Endothelial cell (in vitro differentiated cells): ENCODE results near the gene SAT1. TPM values are rescaled to one million over a fixed set of nuclear protein-coding genes. Genes with fewer than 3 reads are reported as not detected.
A peak's percentile ranks its signal among the peaks of the same experiment; 100 is the strongest.

Source experiments
- DNase-seq: peaks from one replicate; pipeline ENCODE4 v3.0.0; 2021; ENCODE audit warnings: low spot score
- H3K27ac Mint-ChIP-seq: one replicate; pipeline ENCODE4 v1.8.0; 2021; ENCODE audit warnings: mixed read lengths, inconsistent platforms; ENCODE audit not compliant: unreplicated experiment
- H3K27me3 Mint-ChIP-seq: one replicate; pipeline ENCODE4 v1.8.0; 2021; ENCODE audit warnings: mild to moderate bottlenecking, moderate library complexity, mixed read lengths, inconsistent platforms; ENCODE audit not compliant: unreplicated experiment
- H3K36me3 Mint-ChIP-seq: one replicate; pipeline ENCODE4 v1.8.0; 2021; ENCODE audit warnings: mild to moderate bottlenecking, low read depth, mixed read lengths, inconsistent platforms; ENCODE audit not compliant: unreplicated experiment
- H3K4me1 Mint-ChIP-seq: one replicate; pipeline ENCODE4 v1.8.0; 2021; ENCODE audit warnings: mild to moderate bottlenecking, mixed read lengths, inconsistent platforms; ENCODE audit not compliant: unreplicated experiment
- H3K4me3 Mint-ChIP-seq: one replicate; pipeline ENCODE4 v1.8.0; 2021; ENCODE audit warnings: mild to moderate bottlenecking, mixed read lengths, inconsistent platforms; ENCODE audit not compliant: unreplicated experiment
- H3K9me3 Mint-ChIP-seq: one replicate; pipeline ENCODE4 v1.8.0; 2021; ENCODE audit warnings: mixed read lengths, inconsistent platforms; ENCODE audit not compliant: unreplicated experiment
- CTCF ChIP-seq: fragments of 200-600 bp; sonication (generic); IDR thresholded peaks from one replicate; pipeline ENCODE4 v1.5.0; 2021; ENCODE audit warnings: antibody characterized with exemption; ENCODE audit not compliant: unreplicated experiment
- total RNA-seq: library from RNA; stranded (reverse); fragmentation: NEBNext Ultra II Directional; extraction: Animal tissue kit (Norgen Biotek cat#: 25700); gene quantifications from one replicate; pipeline ENCODE4 v1.2.1, GENCODE V29; 2021; ENCODE audit not compliant: unreplicated experiment

Gene SAT1
- total RNA-seq, 1 donor from 2014 or later, result 479 TPM

GRCh38 chrX:23788946-23789345 is 6.0 kb downstream of the SAT1 start:
- H3K4me3 Mint-ChIP-seq, result no peak overlapping the region
- no peak for DNase-seq
- no peak overlapping the region for H3K27ac Mint-ChIP-seq
- H3K4me1 Mint-ChIP-seq, result peaks cover 24% of the 10 kb centered on the region
- no peaks in the 10 kb centered on the region for H3K27me3 Mint-ChIP-seq
- no peaks in the 10 kb centered on the region for H3K9me3 Mint-ChIP-seq
- no peak for TF ChIP-seq CTCF
- H3K36me3 Mint-ChIP-seq, result peaks cover 20% of the 10 kb centered on the region

- Mint-ChIP-seq H3K36me3 (peaks cover 14% of the 10 kb centered on the region), H3K27me3 (no peaks in the 10 kb centered on the region), H3K9me3 (no peaks in the 10 kb centered on the region), H3K4me3 (no peak overlapping the region), H3K27ac (no peak overlapping the region), H3K4me1 (peaks cover 19% of the 10 kb centered on the region)
- DNase-seq, result no peak
- no peak for TF ChIP-seq CTCF
Measured at GRCh38 chrX:23789386-23790154, 6.6 kb downstream of the SAT1 start.

GRCh38 chrX:23790155-23790497 is 7.2 kb downstream of the SAT1 start:
- Mint-ChIP-seq H3K4me1 (peaks cover 22% of the 10 kb centered on the region), H3K27me3 (no peaks in the 10 kb centered on the region), H3K27ac (no peak overlapping the region), H3K9me3 (no peaks in the 10 kb centered on the region), H3K4me3 (no peak overlapping the region), H3K36me3 (peaks cover 8% of the 10 kb centered on the region)
- no peak for TF ChIP-seq CTCF
- no peak for DNase-seq

- H3K9me3 Mint-ChIP-seq, result no peaks in the 10 kb centered on the region
- no peak overlapping the region for H3K4me3 Mint-ChIP-seq
- no peaks in the 10 kb centered on the region for H3K36me3 Mint-ChIP-seq
- no peak for TF ChIP-seq CTCF
- peak; percentile 8 for DNase-seq
- H3K27ac Mint-ChIP-seq, result peak overlapping the region; percentile 97
- peaks cover 15% of the 10 kb centered on the region for H3K4me1 Mint-ChIP-seq
- H3K27me3 Mint-ChIP-seq, result no peaks in the 10 kb centered on the region
Measured at GRCh38 chrX:23792861-23793553, 10.0 kb downstream of the SAT1 start.

- peaks cover 15% of the 10 kb centered on the region for H3K4me1 Mint-ChIP-seq
- TF ChIP-seq CTCF, result no peak
- peak overlapping the region; percentile 82 for H3K27ac Mint-ChIP-seq
- no peak for DNase-seq
- no peaks in the 10 kb centered on the region for H3K36me3 Mint-ChIP-seq
- no peak overlapping the region for H3K4me3 Mint-ChIP-seq
- H3K27me3 Mint-ChIP-seq, result no peaks in the 10 kb centered on the region
- no peaks in the 10 kb centered on the region for H3K9me3 Mint-ChIP-seq
Measured at GRCh38 chrX:23795221-23795620, 12.2 kb downstream of the SAT1 start.
